Smooth muscle cell of the brain vasculature (primary cell): ENCODE data around the gene REXO1.

Experiments used
- DNase-seq: peaks from one replicate; pipeline ENCODE4 v3.0.0-alpha.2; 2012; ENCODE audit warnings: low read depth, low spot score

REXO1 gene

DNA sequence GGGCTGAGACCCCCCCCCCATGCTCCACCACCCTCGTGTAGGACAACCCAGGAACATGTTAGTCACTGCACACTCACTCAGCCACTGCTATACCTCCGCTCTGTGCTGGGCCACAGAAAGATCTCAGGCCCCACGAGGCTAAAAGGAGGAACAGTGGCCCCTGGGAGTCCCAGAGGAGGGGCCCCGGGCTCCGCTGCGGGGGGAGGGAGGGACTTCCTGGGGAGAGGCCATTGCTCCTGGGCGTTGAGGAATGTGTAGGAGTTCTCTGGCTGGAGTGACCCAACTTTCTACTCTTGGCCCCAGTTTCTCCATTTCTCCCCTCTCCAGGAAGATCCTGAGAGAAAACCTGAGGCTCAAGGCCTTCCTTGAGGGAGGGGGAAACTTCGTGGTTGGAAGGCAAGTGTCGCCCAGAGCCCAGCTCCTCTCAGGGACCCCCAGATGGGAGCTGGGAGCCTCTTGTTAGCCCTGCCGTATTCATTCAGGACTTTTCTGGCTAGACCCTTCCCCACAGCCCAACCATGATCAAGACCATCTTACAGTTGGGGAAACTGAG is 81.4 kb downstream of the REXO1 start:
- no peak for DNase-seq

DNA sequence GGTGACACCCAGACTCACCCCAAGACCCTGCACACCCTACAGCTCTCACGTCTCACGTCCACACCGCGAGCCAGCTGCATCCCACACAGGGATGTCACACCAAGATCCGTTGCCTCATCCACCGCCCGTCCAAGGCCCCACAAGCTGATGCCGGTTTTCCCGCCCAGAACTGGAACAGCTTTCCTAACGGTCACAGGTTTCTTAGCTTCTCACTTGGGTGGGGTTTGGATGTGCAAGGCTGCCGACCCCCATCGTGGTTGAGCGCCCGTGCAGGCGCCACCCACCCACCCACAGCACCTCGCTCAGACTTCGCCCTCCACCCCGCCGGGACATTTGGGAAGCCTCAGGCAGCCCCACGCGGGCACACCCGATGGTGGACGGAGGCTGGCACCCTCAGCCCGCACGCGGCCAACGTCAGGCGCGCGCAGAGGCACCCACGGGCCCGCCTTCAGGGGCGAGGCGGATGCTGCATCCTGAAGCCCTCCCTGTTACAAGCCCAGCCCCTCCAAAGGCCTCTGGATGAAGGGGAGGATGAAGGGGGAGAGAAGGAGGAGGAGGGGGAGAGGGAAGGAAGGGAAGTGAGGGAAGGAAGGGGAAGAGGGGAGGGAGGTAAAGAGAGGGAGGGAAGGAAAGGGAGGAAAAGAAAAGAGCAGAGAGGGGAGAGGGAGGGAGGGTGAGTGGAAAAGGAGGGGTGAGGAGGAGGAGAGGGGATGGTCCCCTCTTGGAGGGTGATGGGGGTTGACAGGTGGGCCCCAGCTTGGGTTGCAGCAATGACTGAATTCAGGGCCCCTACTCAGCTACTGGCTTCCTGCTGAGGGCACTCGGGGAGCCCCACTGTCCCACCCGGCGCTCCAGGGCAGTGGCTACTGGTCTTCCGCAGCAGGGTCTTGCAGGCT is 82.1 kb downstream of the REXO1 start:
- no peak for DNase-seq
